ENCODE results near the gene FJX1.

- TF ChIP-seq CTCF (conservative IDR thresholded peaks at IDR 0.05; ENCODE audit: low read length) (no peak), EZH2phosphoT487 (IDR thresholded peaks at IDR 0.05; ENCODE audit: borderline replicate concordance, low read depth, low read length) (no peak)
Measured at GRCh38 chr11:35639591-35640179, 21.4 kb downstream of the FJX1 start.

Measured in OCI-LY7 (cell line).